Stimulated activated CD4-positive, alpha-beta T cell treated with anti-CD3 and anti-CD28 coated beads, Interleukin-12 subunit alpha, Interleukin-12 subunit beta, amount 100 ng/mL, for 4 hours (primary cell): ENCODE measurements around the gene PGF.
"Not testable (repeated sequence)": the region's sequence is repeated elsewhere in the genome, so short reads cannot be mapped to it uniquely, and the experiment has no call there.

Experiments
- DNase-seq: peaks from one replicate; pipeline ENCODE4 v3.0.0-alpha.2; 2020

PGF gene

DNA sequence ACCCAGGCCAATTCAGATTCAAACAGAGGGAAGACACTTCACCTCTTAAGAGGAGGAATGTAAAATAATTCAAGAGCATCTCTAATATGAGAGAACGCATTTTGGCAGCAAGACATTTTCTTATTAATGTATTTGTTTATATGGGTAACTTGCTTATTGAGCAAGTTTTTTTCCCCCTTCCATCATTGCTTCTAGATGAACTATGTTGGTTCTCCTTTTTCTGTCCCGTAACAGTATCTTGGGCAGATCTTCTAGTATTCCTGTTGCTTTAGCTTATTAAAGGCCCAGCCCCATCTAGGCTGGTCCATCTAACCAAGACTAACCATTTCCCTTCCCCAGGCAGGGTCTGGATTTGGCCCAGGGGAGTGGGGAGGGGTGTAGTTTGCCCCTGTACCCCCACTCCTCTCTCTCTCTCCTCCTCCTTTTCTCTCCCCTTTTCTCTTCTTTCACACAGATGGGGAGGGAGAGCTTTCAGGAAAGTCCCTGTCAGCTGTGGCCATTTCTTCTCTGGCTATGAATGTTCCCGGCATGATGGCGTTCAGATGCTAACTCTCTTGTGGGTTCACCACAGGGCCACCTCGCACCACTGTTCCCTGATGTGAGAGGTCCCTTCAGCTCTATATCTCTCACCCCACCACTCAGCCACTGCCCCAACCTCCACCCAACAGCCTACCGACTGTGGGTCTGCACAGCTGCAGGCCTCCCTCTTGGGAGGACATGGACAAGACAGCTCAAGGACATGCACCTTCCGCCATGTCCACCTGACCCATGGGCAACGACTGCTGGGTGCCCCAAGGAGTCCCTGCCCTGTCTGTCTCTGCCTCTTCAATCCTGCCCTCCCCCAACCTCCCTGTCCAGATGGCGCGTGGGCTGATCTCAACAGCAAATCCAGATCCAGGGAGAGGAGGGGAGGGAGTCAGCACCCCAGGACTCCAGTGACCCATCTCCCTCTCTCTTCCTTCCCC is 16.6 kb downstream of the PGF start:
- no peak for DNase-seq

DNA sequence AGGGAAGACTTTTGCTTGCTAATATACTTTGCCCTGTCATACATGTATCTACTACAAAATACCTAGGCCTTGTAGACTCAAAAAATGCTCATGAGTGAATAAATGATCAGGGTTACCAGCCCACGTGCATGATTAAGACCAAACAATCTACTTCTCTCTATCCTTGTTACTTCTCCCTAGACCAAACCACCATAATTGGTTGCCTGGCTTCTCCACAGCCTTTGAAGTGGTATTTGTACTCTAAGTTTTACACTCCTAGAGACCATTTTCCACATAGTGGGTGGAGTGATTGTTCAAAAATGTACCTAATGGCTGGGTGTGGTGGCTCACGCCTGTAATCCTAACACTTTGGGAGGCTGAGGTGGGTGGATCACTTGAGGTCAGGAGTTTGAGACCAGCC is 18.2 kb downstream of the PGF start:
- DNase-seq, result no peak

DNA sequence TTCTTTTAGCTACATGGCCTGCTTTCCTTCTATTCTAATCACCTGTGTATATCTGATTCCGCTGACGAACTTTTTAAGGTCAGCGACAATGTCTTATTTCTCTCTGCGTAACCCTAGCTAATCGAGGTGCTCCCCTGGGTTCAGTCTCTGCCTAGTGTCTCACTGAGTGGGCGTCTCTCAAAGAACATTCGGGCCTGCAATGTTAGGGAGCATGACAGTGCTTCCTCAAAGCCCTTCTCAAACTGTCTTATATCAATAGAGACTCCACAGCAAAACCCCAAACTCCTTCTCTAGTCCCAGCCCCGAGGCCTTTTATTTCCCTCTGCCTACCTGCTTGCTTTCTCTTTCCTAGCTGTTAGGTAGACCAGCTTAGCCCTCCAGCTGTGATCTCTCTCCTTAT is 18.7 kb downstream of the PGF start:
- no peak for DNase-seq

DNA sequence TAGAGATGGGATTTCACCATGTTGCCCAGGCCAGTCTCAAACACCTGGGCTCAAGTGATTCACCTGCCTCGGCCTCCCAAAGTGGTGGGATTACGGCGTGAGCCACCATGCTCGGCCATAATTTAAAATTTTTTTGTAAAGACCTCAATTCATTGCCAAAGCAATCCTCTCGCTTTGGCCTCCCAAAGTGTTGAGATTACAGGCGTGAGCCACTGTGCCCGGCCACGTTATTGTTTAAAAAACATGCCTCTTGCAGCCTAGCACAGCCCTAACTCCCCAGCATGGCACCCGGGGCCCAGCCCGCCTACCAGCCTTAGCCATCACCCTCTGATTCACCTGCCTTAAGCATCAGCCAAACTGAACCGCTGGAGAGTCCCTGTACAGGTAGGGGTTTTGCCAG is 19.2 kb downstream of the PGF start:
- no peak for DNase-seq

DNA sequence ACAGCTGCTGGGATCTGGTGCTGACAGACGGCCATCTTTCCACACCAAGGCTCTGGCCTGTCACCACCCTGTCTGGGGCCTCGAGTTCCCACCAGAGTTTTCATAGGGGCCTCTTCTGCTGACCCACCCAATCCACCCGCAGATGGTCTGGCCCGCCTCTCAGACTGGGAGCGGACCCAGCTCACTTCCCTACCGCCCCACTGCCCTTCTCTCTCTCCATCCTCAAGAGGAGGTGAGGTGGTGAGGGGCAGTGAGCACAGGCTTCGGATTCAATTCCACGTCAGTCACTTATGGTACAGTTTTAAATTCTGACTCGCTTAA is 20.1 kb downstream of the PGF start:
- no peak for DNase-seq

DNA sequence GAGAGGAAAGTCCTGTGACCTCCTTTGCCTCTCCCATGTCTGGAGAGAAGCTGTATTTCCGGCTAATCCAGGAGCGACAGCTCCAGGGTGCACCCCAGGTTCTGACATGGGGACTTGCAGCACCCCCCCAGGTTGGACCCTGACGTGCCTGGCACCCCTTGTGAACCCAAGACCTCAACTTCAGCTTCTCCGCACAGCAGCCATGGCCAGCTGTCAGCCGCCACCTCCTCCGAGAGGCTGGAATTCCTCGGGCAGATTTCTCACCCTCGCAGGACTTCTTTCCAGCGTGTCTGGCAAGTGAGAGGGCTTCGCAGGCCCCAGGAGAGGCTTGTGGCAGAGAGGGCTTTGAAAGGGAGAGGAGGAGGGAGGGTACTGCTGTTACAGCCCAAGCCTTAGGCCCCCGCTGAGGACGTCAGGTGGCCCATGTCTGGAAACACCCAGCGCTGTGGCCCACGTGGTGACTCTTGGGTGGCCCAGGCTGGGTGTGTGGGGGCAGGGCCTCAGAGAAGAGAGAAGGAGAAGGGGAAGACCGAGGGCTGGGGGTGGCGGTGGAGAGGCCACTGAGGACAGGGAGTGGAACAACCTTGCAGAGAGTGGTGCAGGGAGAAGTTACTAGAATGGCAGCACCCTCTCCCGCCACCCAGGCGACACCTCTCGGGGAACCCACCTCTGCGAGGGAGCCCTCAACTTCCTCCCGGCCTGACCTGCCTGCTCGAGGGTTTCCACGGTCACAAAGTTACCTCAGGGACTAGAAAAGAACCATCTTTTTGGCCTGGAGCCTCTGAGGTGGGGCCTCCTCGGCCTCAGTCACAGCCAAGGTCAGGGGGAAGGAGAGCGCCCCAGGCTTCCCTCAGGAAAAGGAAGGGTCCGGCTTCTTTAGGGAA is 20.7 kb downstream of the PGF start:
- no peak for DNase-seq

DNA sequence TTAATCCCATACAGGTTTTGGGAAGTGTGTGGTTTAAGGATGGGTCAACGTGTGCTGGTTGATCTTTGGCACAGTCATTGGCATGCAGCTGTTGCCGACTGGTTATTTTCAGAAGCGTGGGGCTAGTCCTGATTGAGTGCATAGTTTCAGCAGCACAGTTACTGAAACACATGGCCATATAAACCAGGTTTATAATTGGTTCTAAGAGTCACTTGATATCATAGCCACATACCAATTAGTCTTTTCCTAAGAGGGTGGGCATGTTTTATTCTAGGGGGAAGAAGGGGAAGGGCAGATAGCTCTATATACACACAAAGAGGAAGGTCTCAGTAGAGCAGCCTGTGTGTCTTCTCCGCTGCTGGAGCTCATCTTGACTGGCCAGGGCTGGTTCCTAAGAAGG is 21.4 kb downstream of the PGF start:
- no peak for DNase-seq

DNA sequence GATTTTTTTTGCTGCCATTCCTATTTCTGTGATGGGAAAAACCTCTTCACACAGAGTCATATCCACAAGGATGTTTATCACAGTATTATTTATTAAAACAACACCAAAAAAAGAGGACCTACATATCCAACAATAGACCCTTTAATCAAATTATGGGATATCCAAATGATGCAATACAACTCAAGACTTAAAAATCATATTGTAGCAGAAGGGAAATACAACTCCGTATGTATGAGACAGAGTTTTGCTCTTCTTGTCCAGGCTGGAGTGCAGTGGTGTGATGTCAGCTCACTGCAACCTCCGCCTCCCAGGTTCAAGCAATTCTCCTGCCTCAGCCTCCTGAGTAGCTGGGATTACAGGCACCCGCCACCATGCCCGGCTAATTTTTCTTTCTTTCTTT is 22.5 kb downstream of the PGF start:
- not testable (repeated sequence) for DNase-seq

DNA sequence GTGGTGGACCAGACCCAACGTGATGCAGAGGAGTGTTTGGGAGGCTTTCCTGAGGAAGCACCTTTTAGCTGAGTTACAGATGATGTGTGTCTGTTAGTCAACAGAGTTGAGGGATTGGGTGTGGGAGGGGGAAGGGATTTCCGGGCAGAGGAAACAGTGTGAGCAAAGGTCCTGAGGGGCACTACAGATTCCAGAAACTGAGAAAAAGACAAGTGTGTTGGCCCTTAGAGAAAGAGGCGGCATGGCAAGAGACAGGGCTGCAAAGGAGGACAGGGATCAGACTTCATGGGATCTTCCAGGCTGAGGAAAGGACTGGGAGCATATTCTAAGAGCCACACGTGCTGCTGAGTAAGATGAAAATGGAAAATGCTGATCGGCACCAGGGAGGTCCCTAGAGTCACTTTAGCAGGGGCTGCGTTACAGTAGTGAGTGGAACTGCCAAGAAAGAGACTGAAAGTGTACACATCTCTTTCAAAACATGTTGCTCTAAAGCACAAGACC is 22.9 kb downstream of the PGF start:
- no peak for DNase-seq

DNA sequence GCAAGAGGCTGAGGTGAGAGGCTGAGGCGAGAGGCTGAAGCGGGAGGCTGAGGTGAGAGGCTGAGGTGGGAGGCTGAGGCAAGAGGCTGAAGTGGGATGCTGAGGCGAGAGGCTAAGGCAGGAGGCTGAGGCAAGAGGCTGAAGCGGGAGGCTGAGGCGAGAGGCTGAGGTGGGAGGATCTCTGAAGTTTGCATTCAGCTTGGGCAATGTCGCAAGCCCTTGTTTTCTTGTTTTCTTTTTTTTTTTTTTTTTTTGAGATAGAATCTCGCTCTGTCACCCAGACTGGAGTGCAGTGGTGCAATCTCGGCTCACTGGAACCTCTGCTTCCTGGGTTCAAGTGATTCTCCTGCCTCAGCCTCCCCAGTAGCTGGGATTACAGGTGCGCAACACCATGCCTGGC is 23.7 kb downstream of the PGF start:
- not testable (repeated sequence) for DNase-seq

DNA sequence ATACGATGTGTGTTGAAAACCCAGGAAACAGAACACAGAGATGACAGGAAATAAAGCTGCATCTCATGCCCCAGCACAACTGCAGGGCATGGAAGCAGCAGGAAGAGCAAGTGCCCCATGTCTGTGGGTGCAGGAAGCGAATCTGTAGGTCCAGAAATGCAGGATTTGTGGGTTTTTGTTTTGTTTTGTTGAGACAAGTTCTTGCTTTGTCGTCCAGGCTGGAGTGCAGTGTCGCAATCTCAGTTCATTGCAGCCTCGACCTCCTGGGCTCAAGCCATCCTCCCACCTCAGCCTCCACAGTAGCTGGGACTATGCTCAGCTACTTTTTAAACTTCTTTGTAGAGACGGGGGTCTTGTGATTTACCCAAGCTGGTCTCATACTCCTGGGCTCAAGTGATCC is 26.2 kb downstream of the PGF start:
- no peak for DNase-seq

DNA sequence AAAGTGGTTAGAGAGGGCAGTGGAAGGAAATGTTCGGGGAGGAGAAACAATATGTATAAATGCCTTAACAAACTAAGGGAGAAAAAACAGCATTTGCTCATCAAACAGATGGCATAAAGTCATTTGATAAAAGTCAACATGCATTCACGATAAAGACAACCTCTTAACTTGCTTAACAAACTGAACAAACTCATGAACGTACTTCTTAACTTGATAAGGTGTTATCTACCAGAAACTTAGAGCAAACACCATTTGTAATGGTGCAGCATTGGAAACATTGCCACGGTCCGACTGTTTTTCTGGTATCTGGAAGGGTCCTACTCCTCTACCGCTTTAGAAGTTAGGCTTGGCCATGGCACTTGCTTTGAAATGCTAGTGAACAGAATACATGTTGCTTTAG is 28.2 kb downstream of the PGF start:
- no peak for DNase-seq

DNA sequence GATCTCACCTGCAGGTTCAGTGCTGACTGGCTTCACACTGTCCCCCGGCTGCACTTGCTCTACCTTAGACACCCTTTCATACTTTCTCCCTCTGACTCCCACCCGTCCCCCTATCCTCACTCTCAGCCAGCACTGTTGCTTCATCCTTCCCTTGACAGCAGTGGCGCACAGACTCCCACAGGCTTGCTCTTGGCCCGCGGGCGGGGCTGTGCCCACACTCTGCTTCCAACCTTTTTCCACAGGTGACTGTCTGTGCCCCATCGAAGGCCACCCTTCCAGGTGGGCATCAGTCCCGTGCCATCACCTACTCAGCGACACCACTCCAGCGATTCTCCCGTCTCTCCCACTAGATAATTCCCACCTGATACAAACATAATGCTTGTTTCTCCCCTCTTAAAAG is 31.3 kb downstream of the PGF start:
- DNase-seq, result no peak

DNA sequence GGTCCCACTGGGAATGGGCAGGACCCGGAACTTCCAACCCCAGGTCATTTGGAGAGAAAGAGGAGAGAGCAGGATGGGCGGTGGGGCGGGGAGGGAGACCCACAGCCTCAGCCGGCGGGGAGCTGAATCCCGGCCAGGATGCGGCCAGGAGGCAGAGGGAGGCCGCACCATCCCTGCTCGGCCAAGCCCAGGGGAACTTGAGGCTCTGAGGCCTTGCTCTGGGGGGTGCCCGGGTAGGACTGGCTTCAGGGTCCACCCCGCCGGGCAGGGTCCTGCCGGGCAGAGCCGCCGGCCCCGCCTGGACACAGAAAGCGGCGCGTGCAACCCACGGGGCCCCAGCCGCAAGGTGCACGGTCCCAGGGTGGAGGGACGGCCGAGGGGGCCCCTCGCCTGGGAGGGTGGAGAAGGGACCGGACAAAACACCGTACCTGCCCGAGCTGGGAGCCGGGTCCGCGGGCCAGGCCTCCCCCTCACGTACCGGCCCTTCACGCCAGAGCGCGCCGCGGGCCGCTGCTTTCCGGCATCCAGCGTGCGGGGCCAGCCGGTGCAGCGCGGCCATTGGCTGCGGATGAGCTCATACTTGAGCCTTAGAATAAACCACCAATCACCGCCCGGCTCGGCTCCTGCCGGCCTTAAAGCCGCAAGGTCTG is 32.5 kb downstream of the PGF start, which contains the start of gene RPS6KL1:
RPS6KL1 (minus strand) TSS at position 509 of the 650 bp plus-strand sequence. CDS start 1,719 bp downstream, outside the sequence.
- DNase-seq, result peak; percentile 71

DNA sequence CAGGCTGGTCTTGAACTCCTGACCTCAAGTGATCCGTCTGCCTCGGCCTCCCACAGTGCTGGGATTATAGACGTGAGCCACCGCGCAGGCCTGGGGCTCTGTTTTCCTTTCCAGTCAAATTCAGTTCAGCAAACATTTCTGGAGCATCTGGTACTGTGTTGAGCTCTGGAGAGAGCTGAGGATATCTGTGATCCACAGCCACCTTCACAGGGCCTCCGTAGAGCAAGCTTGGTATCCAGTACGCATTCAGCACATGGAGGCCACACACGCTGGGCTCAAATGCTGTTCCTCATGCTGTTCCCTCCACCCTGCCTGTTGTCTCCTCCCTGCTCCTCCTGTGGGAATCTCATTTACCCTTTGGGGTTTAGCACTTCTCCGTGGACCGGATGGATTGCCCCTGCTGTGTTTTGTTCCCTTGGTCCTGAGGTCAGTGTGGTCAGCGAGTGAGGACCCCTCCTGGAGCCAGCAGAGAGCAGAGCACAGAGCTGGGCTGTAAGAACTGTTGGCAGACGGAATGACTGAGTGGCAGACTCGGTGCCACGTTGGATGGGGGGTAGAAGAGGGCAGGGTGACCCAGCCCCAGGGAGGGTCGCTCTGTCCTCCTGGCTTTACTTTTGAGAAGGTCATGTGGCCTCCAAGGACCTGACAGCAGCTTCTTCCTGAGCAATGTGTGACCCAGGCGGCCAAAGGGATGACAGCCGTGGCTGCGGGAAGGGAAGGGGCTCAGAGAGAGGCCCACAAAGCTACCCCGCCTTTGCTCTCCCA is 33.2 kb downstream of the PGF start:
- DNase-seq, result no peak

DNA sequence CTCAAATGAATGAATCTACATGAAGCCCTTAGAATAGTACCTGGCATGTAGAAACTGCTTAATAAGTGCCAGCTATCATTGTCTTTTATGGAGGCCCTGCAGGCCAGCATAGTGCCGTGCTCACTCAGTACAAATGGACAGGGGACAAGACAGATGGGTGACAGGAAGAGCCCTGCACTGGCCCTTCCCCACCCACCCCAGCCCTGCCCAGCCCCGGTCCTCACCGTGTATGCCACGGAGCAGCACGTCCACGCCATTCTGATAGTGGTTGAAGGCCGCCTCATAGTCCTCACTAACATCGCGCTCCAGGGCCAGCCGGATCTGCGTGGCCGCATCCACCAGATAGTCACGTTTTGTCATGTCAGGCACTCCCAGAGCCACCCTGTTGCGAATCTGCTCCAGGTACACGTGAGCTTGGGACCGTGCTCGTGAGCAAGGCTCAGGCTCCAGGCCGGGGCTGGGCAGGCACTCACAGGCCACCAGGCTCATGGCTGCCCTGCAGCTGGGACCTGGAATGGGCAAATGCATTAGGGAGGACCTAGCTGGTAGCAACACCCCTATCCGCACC is 34.3 kb downstream of the PGF start:
- no peak for DNase-seq

DNA sequence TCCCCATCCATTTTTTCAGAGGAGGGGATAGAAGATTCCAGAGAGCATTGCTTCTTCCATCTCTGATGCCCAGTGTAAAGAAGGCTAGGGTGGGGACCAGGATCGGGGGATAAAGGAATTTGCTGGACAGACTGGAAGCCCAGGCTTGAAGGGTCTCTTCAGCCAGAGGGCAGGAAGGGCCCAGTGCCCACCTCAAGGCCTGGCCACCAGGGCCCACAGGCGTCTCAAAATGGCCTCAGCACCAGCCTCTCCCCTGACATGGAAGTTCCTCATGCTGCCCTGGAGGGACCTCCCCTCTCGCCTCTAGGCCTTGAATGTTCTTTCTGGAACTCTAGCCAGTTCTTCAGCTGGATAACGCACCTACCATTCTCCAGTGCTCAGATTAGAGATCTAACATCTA is 35.1 kb downstream of the PGF start:
- DNase-seq, result no peak

DNA sequence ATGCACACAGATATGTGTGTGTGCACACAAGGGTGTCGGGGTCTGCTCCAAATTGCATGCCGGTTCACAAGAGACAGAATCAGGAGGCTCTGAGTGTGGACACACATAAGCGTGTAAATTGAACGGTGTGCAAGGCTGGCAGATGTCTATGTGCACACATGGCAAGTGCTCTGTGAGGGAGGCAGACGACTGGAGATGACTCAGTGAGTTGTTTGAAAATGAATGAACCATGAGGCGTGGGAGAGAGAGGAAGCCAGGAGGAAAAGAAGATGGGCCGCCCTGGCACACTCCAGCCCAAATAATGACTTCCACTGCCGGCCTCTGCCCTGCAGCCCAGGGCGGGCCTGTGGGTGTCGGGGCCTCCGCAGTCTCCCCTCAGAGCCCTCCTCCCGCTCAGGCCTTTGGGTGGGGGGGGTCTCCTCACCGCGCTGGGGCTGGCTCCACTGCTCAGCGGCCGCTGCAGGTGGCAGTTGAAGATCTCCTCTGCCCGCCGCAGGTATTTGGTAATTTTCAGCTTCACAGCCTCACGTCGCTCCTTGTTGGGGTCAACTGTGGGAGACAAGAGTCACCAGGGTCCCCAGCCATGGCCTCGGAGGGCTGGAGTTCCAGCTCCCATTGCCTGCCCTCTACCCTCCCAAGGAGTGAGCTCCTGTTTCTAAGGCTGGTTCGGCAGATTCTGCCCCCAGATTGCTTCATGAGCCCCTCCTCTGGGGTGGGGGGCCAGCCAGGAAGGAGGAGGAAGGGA is 35.8 kb downstream of the PGF start:
- DNase-seq, result no peak

DNA sequence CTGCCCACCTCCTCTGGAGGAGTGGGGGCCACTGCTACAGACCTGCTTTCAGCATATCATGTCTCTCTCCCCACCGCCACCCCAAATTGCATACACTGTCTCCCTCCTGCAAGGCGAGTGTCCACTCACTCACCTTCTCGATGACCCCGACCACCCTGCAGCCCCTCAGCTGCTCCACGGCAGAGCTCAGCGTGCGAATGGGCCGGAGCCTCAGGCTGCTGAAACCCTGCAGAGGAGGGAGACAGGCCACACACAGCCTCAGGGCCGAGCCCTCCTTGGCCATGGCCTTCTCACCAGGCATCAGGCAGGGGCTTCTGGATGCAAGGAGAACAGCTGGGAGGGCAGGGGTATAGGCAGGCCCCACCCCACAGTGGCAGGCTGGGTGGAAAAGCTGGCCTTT is 37.0 kb downstream of the PGF start:
- DNase-seq, result no peak

DNA sequence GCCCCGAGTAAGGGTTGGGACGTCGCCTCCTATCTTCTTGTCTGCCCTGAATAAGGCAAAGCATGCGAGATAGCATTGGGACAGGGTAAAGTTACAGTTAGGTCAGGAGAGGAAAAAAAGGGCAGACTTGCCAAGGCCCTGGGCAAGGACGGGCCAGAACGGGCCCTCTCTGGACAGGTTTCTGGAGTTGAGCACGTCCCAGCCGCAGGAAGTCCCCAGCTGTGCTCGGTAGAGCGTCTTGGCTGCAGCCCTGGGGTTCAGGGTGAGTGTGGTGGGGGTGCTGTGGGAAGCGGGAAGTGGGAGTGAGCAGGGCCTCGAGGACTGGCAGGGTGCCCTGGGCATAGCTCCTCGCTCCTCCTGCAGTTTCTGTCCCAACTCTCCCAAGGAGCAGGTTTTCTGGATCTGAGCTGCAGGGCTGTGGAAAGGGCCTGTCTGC is 37.7 kb downstream of the PGF start:
- DNase-seq, result no peak

DNA sequence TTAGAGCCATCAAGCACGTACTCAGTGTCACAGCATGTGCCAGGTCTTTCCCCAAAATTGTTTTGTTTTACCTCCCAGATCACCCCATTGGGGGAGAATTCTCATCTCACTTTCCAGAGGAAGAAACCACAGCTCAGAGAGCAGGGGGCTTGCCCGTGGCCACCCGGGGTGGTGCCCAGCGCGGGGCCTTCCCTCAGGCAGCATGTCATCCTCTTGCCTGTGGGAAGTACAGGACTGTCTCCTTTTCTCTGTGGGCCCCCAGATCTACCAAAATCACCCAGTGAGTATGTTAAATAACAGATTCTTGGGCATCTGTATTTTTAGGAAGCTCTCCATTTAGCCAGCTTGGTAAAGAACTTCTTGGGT is 38.2 kb downstream of the PGF start:
- no peak for DNase-seq
